K562 (cell line): ENCODE data around the gene HDAC10. TPM values are rescaled to one million over a fixed set of nuclear protein-coding genes. Genes with fewer than 3 reads are reported as not detected.

Source experiments
- ATAC-seq: fragments of 200-7000 bp; cut with Tn5 transposase; 3 replicates; pipeline ENCODE4 v1.9.1; 2020; ENCODE audit warnings: moderate library complexity
- BruUV-seq: library from RNA; stranded (reverse); fragments of 400-500 nt; replicated peaks from 2 replicates; lab custom pipeline; 2021; lab: Mats Ljungman, UMichigan
- CTCF ChIA-PET: fragments of 300-600 bp; formaldehyde crosslinking; extraction: SDS; loops from one replicate; lab custom pipeline; 2021; ENCODE audit warnings: low intra/inter-chr PET ratio; lab: Yijun Ruan, JAX
- POLR2A ChIA-PET: fragments of 300-600, 350-650 bp; sonication (Branson Sonifier 250); formaldehyde crosslinking; extraction: SDS; loops from one replicate; lab custom pipeline; 2021; ENCODE audit warnings: antibody characterized with exemption, inconsistent platforms; lab: Yijun Ruan, JAX
- DNase-seq, 4 experiments: peaks; one replicate each; pipeline versions ENCODE4 v3.0.0 to v3.0.0-alpha.2; 2011 to 2018; ENCODE audit warnings: low spot score in 3 of 4, mixed read lengths in 3 of 4; ENCODE audit errors: extremely low read depth in 1 of 4
- FAIRE-seq: peaks from 2 replicates; lab custom pipeline; 2011; peaks lifted over from hg19 to GRCh38; lab: Jason Lieb, UNC
- H2AFZ ChIP-seq: 2 replicates; pipeline ENCODE4 v1.6.0; 2011; ENCODE audit warnings: low read depth, low read length, control low read depth, inconsistent platforms
- H3K27ac ChIP-seq: fragments of 200-600 bp; 3 replicates; pipeline ENCODE4 v1.8.0; 2011; ENCODE audit warnings: low read depth, mild to moderate bottlenecking, control low read depth, inconsistent platforms, low read length, moderate library complexity, mixed read lengths; ENCODE audit errors: extremely low read depth
- H3K27me3 ChIP-seq, 2 experiments: fragments of 300-600 bp in 1 of 2; 2 replicates in 1 of 2; 3 replicates in 1 of 2; pipeline versions ENCODE4 v1.6.0 to v1.8.0; 2011; ENCODE audit warnings: inconsistent platforms in 2 of 2, low read length in 2 of 2, mild to moderate bottlenecking in 1 of 2, mixed read lengths in 1 of 2, moderate library complexity in 1 of 2; ENCODE audit not compliant: control insufficient read depth in 2 of 2, insufficient read depth in 2 of 2
- H3K36me3 ChIP-seq: fragments of 300-600 bp; 3 replicates; pipeline ENCODE4 v1.8.0; 2011; ENCODE audit warnings: mild to moderate bottlenecking, low read length, inconsistent platforms; ENCODE audit not compliant: control insufficient read depth, insufficient read depth
- H3K4me1 ChIP-seq, 2 experiments: fragments of 200-600 bp in 1 of 2; replicated peaks in 1 of 2; 2 replicates in 1 of 2; 3 replicates in 1 of 2; pipeline versions ENCODE4 v1.5.1 to v1.8.0; 2011; ENCODE audit warnings: inconsistent platforms in 2 of 2, low read length in 2 of 2, mild to moderate bottlenecking in 1 of 2, mixed read lengths in 1 of 2, moderate library complexity in 1 of 2; ENCODE audit not compliant: control insufficient read depth in 2 of 2, insufficient read depth in 2 of 2
- H3K4me2 ChIP-seq: 2 replicates; pipeline ENCODE4 v1.6.1; 2011; ENCODE audit warnings: low read length, control low read depth, inconsistent platforms, mixed read lengths; ENCODE audit not compliant: insufficient read depth
- H3K4me3 ChIP-seq: fragments of 200-600 bp; sonication (generic), shearing (Covaris generic); 2 replicates; pipeline ENCODE4 v1.5.1; 2016; ENCODE audit warnings: control low read depth, inconsistent platforms
- H3K79me2 ChIP-seq: fragments of 200-600 bp; 3 replicates; pipeline ENCODE4 v1.8.0; 2011; ENCODE audit warnings: low read length, inconsistent platforms; ENCODE audit not compliant: control insufficient read depth, insufficient read depth
- H3K9ac ChIP-seq, 2 experiments: 2 replicates each; pipeline versions ENCODE4 v1.6.0 to v1.6.1; 2011; ENCODE audit warnings: low read depth in 2 of 2, low read length in 2 of 2, control low read depth in 1 of 2, inconsistent platforms in 1 of 2, mild to moderate bottlenecking in 1 of 2, mixed read lengths in 1 of 2; ENCODE audit not compliant: insufficient read depth in 1 of 2
- H3K9me1 ChIP-seq: one replicate; pipeline ENCODE4 v1.6.0; 2011; ENCODE audit warnings: inconsistent platforms, mild to moderate bottlenecking, low read length, moderate library complexity; ENCODE audit not compliant: control insufficient read depth, insufficient read depth
- H3K9me3 ChIP-seq: replicated peaks from 2 replicates; pipeline ENCODE4 v1.5.1; 2011; ENCODE audit warnings: low read depth, low read length, inconsistent platforms; ENCODE audit not compliant: control insufficient read depth, insufficient read depth
- H4K20me1 ChIP-seq: replicated peaks from 2 replicates; pipeline ENCODE4 v1.6.1; 2011; ENCODE audit warnings: low read length, inconsistent platforms, mixed read lengths; ENCODE audit not compliant: control insufficient read depth, insufficient read depth
- CHD2 ChIP-seq: IDR thresholded peaks from 2 replicates; pipeline ENCODE4 v1.6.1; 2011; ENCODE audit warnings: low read depth, low read length
- GATAD2A ChIP-seq: fragments of 450-650 bp; IDR thresholded peaks from 2 replicates; pipeline ENCODE4 v1.6.1; 2017
- PHF20 ChIP-seq: fragments of 450-650 bp; IDR thresholded peaks from 2 replicates; pipeline ENCODE4 v1.6.1; 2018; ENCODE audit not compliant: partially characterized antibody
- SP2 ChIP-seq: IDR thresholded peaks from 2 replicates; pipeline ENCODE4 v1.6.1; 2011; ENCODE audit warnings: mild to moderate bottlenecking, low read depth, low read length, moderate library complexity; ENCODE audit not compliant: poor library complexity, severe bottlenecking; ENCODE audit errors: extremely low read depth
- TCF7 ChIP-seq: sonication (generic); IDR thresholded peaks from 2 replicates; pipeline ENCODE4 v1.6.1; 2016; ENCODE audit warnings: antibody characterized with exemption, borderline replicate concordance
- TEAD4 ChIP-seq, 2 experiments: sonication (generic) in 1 of 2; formaldehyde crosslinking in 1 of 2; IDR thresholded peaks; 2 replicates each; pipeline versions ENCODE4 v1.6.1 to v1.8.0; 2012 to 2022; ENCODE audit warnings: borderline replicate concordance in 1 of 2, inconsistent platforms in 1 of 2, low read length in 1 of 2, mild to moderate bottlenecking in 1 of 2, missing genetic modification reagents in 1 of 2
- ZC3H11A ChIP-seq: IDR thresholded peaks from 2 replicates; pipeline ENCODE4 v1.6.1; 2012; ENCODE audit warnings: low read depth, low read length, improper control_type of control experiment
- ZFP36 ChIP-seq: fragments of 150-350 bp; IDR thresholded peaks from 2 replicates; pipeline ENCODE4 v1.6.1; 2018; ENCODE audit warnings: low read length, low read depth; ENCODE audit not compliant: partially characterized antibody
- ZNF124 ChIP-seq: sonication (generic); formaldehyde crosslinking; IDR thresholded peaks from 2 replicates; pipeline ENCODE4 v1.8.1; 2022; ENCODE audit warnings: missing genetic modification reagents
- ZNF134 ChIP-seq: fragments of 250-450 bp; sonication (Bioruptor Pico); conservative IDR thresholded peaks from 2 replicates; pipeline ENCODE4 v1.4.0; 2020
- WGBS: fragments of 100-300 bp; shearing (Covaris generic); methylation state at CpG from one replicate; pipeline ENCODE4 v1.1.6; 2016; ENCODE audit warnings: low coverage, mixed read lengths; ENCODE audit not compliant: insufficient coverage; ENCODE audit errors: missing lambda C conversion rate; 5-methylcytosine and 5-hydroxymethylcytosine counted together
- in situ Hi-C: fragments of 300-500 bp; cut with MboI; formaldehyde crosslinking; loops from 4 replicates; pipeline ENCODE4 v1.15.0; 2018; ENCODE audit warnings: inconsistent platforms, mixed read lengths
- intact Hi-C: fragments of 100-400 bp; cut with micrococcal nuclease; formaldehyde crosslinking; loops from 2 replicates; pipeline ENCODE4 v1.14.2; 2022
- polyA plus RNA-seq, 8 experiments: library from polyadenylated mRNA; depleted of rRNA in 4 of 8; stranded (reverse) in 5 of 8; unstranded in 3 of 8; fragments of >200 nt; fragmentation: Nextera tagmentation in 2 of 8; fragmentation: Illumina TruSeq in 1 of 8; extraction: Ambion mirVana in 2 of 8; extraction: Trizol in 1 of 8; gene quantifications; 2 replicates each; pipeline versions ENCODE4 v1.2.1 to v1.2.3, GENCODE V29; 2011 to 2014; ENCODE audit warnings: inconsistent platforms in 1 of 8, missing spikeins in 1 of 8
- total RNA-seq, 7 experiments: library from RNA; depleted of rRNA in 6 of 7; stranded (reverse); fragments of >200 nt in 6 of 7; fragmentation: Illumina TruSeq in 2 of 7; extraction: Trizol in 2 of 7; gene quantifications; 2 replicates each; pipeline versions ENCODE4 v1.2.1 to v1.2.3, GENCODE V29; 2011 to 2021; ENCODE audit warnings: low replicate concordance in 1 of 7
- TF ChIP-seq, protein P1 (sequence below): sonication (generic); formaldehyde crosslinking; IDR thresholded peaks from 2 replicates; pipeline ENCODE4 v1.8.0; 2022; ENCODE audit warnings: mild to moderate bottlenecking, missing genetic modification reagents
- TF ChIP-seq, protein P2 (sequence below): fragments of 250-450 bp; sonication (Bioruptor Pico); IDR thresholded peaks from 2 replicates; pipeline ENCODE4 v1.8.0; 2021; ENCODE audit warnings: moderate library complexity, mild to moderate bottlenecking, inconsistent platforms
- TF ChIP-seq, protein P3 (sequence below): fragments of 450-650 bp; formaldehyde crosslinking; IDR thresholded peaks from 2 replicates; pipeline ENCODE4 v1.4.0; 2022; ENCODE audit warnings: missing genetic modification characterization

Gene HDAC10
- total and polyA plus RNA-seq, 9 of the 15 experiments (the other 6 are each of a cell fraction or from before 2014, with no cell fraction given): 0.10 to 44.2 (median 6.5) TPM

DNA sequence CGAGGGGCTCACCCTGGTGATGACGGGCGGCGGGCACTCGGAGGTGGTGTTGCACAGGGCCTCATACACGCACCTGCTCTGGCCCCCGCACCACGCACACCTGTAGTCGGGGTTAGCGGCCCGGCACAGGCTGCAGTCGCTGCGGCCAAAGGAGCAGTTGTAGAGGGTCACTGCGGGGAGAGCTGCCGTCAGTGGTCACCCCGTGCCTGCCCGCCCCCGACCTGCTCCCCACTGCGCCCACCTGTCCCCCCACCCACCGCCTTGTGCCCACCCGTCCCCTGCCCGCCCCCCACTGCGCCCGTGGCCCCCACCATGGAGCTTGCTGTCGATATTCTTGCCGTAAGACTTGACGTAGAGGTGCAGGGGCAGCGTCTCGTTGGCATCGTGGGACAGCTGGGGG lies 32.8 kb upstream of the HDAC10 start:
- no peaks in the 10 kb centered on the region for H3K9me1 ChIP-seq
- FAIRE-seq (no peak), DNase-seq (no peak), ATAC-seq (no peak)
- no peaks in the 10 kb centered on the region for H3K79me2 ChIP-seq
- H3K4me1 ChIP-seq: peaks cover 0 to 17% of the 10 kb centered on the region in 2 experiments; a peak in 1 of 5 replicates
- CTCF ChIA-PET: no interaction called here
- POLR2A ChIA-PET: no interaction called here
- H3K4me2 ChIP-seq: no peak overlapping the region
- intact Hi-C loops (no loop called here), in situ Hi-C loops (no loop called here)
- no TSS peak for BruUV-seq
- H3K27me3 ChIP-seq: no peaks in the 10 kb centered on the region
- no peaks in the 10 kb centered on the region for H3K9me3 ChIP-seq
- H3K4me3 ChIP-seq: no peak overlapping the region
- peaks cover 36% of the 10 kb centered on the region; the same call in 1 of the 3 replicates for H3K36me3 ChIP-seq
- no peak overlapping the region for H2AFZ ChIP-seq
- H4K20me1 ChIP-seq: no peaks in the 10 kb centered on the region
- 100% methylated on average over 1 of the region's 30 CpGs for WGBS
- no peak overlapping the region for H3K9ac ChIP-seq
- no peak overlapping the region for H3K27ac ChIP-seq
- TF ChIP-seq SP2 (no peak), ZNF124 (CRISPR knock-in tag) (no peak), PHF20 (no peak), CHD2 (no peak), ZC3H11A (no peak), ZFP36 (no peak), GATAD2A (no peak), ZNF134 (CRISPR knock-in tag) (no peak), TCF7 (no peak), TEAD4 (IDR thresholded peaks at IDR 0.05; ENCODE audit: low read length) (no peak), TEAD4 (CRISPR knock-in tag; IDR thresholded peaks at IDR 0.05; ENCODE audit: borderline replicate concordance) (no peak)
- TF ChIP-seq, protein P1, sequence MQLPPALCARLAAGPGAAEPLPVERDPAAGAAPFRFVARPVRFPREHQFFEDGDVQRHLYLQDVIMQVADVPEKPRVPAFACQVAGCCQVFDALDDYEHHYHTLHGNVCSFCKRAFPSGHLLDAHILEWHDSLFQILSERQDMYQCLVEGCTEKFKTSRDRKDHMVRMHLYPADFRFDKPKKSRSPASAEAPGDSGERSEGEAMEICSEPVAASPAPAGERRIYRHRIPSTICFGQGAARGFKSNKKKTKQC: no peak
- TF ChIP-seq, protein P2, sequence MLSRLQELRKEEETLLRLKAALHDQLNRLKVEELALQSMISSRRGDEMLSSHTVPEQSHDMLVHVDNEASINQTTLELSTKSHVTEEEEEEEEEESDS (CRISPR knock-in tag): no peak
- TF ChIP-seq, protein P3, sequence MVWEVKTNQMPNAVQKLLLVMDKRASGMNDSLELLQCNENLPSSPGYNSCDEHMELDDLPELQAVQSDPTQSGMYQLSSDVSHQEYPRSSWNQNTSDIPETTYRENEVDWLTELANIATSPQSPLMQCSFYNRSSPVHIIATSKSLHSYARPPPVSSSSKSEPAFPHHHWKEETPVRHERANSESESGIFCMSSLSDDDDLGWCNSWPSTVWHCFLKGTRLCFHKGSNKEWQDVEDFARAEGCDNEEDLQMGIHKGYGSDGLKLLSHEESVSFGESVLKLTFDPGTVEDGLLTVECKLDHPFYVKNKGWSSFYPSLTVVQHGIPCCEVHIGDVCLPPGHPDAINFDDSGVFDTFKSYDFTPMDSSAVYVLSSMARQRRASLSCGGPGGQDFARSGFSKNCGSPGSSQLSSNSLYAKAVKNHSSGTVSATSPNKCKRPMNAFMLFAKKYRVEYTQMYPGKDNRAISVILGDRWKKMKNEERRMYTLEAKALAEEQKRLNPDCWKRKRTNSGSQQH: no peak
